K562 (cell line): ENCODE measurements around the gene BLTP2. TPM values are rescaled to one million over a fixed set of nuclear protein-coding genes. Genes with fewer than 3 reads are reported as not detected.

ENCODE experiments used
- KLF1 ChIP-seq: fragments of 450-650 bp; IDR thresholded peaks from 2 replicates; pipeline ENCODE4 v1.6.1; 2016; ENCODE audit warnings: missing genetic modification characterization, missing compliant biosample characterization
- SP2 ChIP-seq: IDR thresholded peaks from 2 replicates; pipeline ENCODE4 v1.6.1; 2011; ENCODE audit warnings: mild to moderate bottlenecking, low read depth, low read length, moderate library complexity; ENCODE audit not compliant: poor library complexity, severe bottlenecking; ENCODE audit errors: extremely low read depth
- ZNF24 ChIP-seq: fragments of 450-650 bp; IDR thresholded peaks from 2 replicates; pipeline ENCODE4 v1.6.1; 2016
- ZNF57 ChIP-seq: fragments of 450-650 bp; formaldehyde crosslinking; IDR thresholded peaks from 2 replicates; pipeline ENCODE4 v1.4.0; 2020; ENCODE audit warnings: mild to moderate bottlenecking, moderate library complexity
- polyA plus RNA-seq, 8 experiments: library from polyadenylated mRNA; depleted of rRNA in 4 of 8; stranded (reverse) in 5 of 8; unstranded in 3 of 8; fragments of >200 nt; fragmentation: Nextera tagmentation in 2 of 8; fragmentation: Illumina TruSeq in 1 of 8; extraction: Ambion mirVana in 2 of 8; extraction: Trizol in 1 of 8; gene quantifications; 2 replicates each; pipeline versions ENCODE4 v1.2.1 to v1.2.3, GENCODE V29; 2011 to 2014; ENCODE audit warnings: inconsistent platforms in 1 of 8, missing spikeins in 1 of 8
- total RNA-seq, 7 experiments: library from RNA; depleted of rRNA in 6 of 7; stranded (reverse); fragments of >200 nt in 6 of 7; fragmentation: Illumina TruSeq in 2 of 7; extraction: Trizol in 2 of 7; gene quantifications; 2 replicates each; pipeline versions ENCODE4 v1.2.1 to v1.2.3, GENCODE V29; 2011 to 2021; ENCODE audit warnings: low replicate concordance in 1 of 7
- TF ChIP-seq, protein P1 (sequence below): fragments of 200-600 bp; sonication (generic); IDR thresholded peaks from one replicate; pipeline ENCODE4 v1.6.1; 2012; ENCODE audit warnings: mild to moderate bottlenecking, low read depth, low read length, inconsistent platforms
- TF ChIP-seq, protein P2 (sequence below), 2 experiments: fragments of 450-650 bp; IDR thresholded peaks; 2 replicates each; pipeline ENCODE4 v1.6.1; 2016; ENCODE audit warnings: mild to moderate bottlenecking in 2 of 2, borderline replicate concordance in 1 of 2, low read depth in 1 of 2, moderate library complexity in 1 of 2

BLTP2 gene
- total and polyA plus RNA-seq, 9 of the 15 experiments (the other 6 are each of a cell fraction or from before 2014, with no cell fraction given): 14.7 to 174 (median 103) TPM

DNA sequence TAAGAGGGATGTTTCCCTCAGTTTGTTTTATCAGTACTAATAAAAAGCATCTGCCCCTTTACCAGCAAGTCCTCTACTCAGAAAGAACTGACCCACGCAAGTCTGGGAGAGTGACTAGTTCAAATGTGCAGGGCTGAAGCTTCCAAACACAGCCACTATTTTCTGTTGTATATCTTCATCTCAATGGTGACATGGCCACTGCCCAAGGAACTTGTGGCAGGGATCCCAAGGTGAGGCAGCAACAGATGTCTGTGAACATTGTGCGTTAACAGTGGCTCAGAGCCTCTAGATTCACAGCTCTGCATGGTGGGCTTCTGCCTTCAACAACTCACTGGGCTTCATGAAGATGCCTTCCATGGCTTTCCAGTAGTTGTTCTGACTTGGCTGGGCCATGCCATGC lies 3.7 kb upstream of the BLTP2 start (continued):
- TF ChIP-seq, protein P1, sequence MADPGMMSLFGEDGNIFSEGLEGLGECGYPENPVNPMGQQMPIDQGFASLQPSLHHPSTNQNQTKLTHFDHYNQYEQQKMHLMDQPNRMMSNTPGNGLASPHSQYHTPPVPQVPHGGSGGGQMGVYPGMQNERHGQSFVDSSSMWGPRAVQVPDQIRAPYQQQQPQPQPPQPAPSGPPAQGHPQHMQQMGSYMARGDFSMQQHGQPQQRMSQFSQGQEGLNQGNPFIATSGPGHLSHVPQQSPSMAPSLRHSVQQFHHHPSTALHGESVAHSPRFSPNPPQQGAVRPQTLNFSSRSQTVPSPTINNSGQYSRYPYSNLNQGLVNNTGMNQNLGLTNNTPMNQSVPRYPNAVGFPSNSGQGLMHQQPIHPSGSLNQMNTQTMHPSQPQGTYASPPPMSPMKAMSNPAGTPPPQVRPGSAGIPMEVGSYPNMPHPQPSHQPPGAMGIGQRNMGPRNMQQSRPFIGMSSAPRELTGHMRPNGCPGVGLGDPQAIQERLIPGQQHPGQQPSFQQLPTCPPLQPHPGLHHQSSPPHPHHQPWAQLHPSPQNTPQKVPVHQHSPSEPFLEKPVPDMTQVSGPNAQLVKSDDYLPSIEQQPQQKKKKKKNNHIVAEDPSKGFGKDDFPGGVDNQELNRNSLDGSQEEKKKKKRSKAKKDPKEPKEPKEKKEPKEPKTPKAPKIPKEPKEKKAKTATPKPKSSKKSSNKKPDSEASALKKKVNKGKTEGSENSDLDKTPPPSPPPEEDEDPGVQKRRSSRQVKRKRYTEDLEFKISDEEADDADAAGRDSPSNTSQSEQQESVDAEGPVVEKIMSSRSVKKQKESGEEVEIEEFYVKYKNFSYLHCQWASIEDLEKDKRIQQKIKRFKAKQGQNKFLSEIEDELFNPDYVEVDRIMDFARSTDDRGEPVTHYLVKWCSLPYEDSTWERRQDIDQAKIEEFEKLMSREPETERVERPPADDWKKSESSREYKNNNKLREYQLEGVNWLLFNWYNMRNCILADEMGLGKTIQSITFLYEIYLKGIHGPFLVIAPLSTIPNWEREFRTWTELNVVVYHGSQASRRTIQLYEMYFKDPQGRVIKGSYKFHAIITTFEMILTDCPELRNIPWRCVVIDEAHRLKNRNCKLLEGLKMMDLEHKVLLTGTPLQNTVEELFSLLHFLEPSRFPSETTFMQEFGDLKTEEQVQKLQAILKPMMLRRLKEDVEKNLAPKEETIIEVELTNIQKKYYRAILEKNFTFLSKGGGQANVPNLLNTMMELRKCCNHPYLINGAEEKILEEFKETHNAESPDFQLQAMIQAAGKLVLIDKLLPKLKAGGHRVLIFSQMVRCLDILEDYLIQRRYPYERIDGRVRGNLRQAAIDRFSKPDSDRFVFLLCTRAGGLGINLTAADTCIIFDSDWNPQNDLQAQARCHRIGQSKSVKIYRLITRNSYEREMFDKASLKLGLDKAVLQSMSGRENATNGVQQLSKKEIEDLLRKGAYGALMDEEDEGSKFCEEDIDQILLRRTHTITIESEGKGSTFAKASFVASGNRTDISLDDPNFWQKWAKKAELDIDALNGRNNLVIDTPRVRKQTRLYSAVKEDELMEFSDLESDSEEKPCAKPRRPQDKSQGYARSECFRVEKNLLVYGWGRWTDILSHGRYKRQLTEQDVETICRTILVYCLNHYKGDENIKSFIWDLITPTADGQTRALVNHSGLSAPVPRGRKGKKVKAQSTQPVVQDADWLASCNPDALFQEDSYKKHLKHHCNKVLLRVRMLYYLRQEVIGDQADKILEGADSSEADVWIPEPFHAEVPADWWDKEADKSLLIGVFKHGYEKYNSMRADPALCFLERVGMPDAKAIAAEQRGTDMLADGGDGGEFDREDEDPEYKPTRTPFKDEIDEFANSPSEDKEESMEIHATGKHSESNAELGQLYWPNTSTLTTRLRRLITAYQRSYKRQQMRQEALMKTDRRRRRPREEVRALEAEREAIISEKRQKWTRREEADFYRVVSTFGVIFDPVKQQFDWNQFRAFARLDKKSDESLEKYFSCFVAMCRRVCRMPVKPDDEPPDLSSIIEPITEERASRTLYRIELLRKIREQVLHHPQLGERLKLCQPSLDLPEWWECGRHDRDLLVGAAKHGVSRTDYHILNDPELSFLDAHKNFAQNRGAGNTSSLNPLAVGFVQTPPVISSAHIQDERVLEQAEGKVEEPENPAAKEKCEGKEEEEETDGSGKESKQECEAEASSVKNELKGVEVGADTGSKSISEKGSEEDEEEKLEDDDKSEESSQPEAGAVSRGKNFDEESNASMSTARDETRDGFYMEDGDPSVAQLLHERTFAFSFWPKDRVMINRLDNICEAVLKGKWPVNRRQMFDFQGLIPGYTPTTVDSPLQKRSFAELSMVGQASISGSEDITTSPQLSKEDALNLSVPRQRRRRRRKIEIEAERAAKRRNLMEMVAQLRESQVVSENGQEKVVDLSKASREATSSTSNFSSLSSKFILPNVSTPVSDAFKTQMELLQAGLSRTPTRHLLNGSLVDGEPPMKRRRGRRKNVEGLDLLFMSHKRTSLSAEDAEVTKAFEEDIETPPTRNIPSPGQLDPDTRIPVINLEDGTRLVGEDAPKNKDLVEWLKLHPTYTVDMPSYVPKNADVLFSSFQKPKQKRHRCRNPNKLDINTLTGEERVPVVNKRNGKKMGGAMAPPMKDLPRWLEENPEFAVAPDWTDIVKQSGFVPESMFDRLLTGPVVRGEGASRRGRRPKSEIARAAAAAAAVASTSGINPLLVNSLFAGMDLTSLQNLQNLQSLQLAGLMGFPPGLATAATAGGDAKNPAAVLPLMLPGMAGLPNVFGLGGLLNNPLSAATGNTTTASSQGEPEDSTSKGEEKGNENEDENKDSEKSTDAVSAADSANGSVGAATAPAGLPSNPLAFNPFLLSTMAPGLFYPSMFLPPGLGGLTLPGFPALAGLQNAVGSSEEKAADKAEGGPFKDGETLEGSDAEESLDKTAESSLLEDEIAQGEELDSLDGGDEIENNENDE: no peak
- TF ChIP-seq, protein P2, sequence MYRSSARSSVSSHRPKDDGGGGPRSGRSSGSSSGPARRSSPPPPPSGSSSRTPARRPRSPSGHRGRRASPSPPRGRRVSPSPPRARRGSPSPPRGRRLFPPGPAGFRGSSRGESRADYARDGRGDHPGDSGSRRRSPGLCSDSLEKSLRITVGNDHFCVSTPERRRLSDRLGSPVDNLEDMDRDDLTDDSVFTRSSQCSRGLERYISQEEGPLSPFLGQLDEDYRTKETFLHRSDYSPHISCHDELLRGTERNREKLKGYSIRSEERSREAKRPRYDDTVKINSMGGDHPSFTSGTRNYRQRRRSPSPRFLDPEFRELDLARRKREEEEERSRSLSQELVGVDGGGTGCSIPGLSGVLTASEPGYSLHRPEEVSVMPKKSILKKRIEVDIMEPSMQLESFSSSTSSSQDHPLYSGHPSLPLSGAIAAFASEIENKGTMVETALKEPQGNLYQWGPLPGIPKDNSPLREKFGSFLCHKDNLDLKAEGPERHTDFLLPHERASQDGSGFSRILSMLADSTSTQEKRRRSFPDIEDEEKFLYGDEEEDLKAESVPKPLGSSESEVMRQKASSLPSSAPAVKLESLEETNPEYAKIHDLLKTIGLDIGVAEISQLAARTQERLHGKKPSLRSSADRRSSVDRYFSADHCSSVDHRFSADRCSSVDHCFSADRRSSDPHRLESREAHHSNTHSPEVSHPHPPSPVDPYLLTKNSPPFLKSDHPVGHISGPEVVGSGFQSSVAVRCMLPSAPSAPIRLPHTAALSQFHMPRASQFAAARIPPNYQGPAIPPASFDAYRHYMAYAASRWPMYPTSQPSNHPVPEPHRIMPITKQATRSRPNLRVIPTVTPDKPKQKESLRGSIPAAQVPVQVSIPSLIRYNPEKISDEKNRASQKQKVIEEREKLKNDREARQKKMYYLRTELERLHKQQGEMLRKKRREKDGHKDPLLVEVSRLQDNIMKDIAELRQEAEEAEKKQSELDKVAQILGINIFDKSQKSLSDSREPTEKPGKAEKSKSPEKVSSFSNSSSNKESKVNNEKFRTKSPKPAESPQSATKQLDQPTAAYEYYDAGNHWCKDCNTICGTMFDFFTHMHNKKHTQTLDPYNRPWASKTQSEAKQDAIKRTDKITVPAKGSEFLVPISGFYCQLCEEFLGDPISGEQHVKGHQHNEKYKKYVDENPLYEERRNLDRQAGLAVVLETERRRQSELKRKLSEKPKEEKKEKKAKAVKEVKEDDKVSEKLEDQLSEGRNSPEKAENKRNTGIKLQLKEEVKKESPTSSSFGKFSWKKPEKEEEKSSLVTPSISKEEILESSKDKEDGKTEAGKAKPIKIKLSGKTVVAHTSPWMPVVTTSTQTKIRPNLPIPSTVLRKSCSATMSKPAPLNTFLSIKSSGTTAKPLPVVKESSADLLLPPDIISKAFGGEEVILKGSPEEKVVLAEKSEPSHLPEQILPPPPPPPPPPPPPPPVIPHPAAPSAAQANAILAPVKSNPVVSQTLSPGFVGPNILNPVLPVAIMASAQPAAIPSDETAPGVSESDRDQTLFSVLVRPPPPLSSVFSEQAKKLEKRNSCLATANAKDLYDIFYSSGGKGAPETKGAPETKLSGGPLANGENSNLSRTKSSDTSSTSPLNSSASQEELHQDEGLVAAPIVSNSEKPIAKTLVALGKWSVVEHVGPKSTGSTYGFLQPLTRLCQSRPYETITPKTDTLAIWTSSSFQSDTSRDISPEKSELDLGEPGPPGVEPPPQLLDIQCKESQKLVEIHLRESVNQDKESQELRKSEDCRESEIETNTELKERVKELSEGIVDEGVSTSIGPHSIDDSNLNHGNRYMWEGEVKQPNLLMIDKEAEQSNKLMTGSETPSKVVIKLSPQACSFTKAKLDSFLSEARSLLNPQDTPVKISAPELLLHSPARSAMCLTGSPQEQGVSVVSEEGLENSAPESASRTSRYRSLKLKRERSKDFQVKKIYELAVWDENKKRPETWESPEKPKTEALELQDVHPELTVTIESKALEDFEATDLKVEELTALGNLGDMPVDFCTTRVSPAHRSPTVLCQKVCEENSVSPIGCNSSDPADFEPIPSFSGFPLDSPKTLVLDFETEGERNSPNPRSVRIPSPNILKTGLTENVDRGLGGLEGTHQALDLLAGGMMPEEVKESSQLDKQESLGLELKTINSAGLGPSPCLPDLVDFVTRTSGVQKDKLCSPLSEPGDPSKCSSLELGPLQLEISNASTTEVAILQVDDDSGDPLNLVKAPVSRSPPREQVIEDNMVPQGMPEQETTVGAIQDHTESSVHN (IDR thresholded peaks at IDR 0.05; ENCODE audit: borderline replicate concordance in 1 of 2, low read depth in 1 of 2): no peak
- TF ChIP-seq ZNF24 (no peak), ZNF57 (no peak), SP2 (no peak), KLF1 (tag) (no peak)
